Measurements from ENCODE around the gene MYO1A.
A peak's percentile ranks its signal among the peaks of the same experiment; 100 is the strongest.
"Not testable (repeated sequence)": the region's sequence is repeated elsewhere in the genome, so short reads cannot be mapped to it uniquely, and the experiment has no call there.

MYO1A gene

GRCh38 chr12:57087010-57087690, 37.2 kb upstream of the MYO1A start:
- DNase-seq = peak; percentile 91 to 93

GRCh38 chr12:57086493-57087009, 36.6 kb upstream of the MYO1A start:
- DNase-seq = peak; percentile 51 to 58

GRCh38 chr12:57085999-57086492, 36.1 kb upstream of the MYO1A start:
- DNase-seq = peak in 1 of 2 donors; percentile 31

GRCh38 chr12:57080855-57081254, 30.9 kb upstream of the MYO1A start:
- no peak for DNase-seq

GRCh38 chr12:57079821-57080220, 29.9 kb upstream of the MYO1A start:
- DNase-seq = no peak

GRCh38 chr12:57078519-57079404, 28.8 kb upstream of the MYO1A start, which contains the start of gene NEMP1:
NEMP1 (minus strand) TSS chr12:57078791; CDS start chr12:57078745, 46 bp downstream.
- DNase-seq = peak; percentile 99 to 100

- DNase-seq = not testable (repeated sequence)
Observed at GRCh38 chr12:57073566-57074450, 23.9 kb upstream of the MYO1A start.

GRCh38 chr12:57072661-57073060, 22.7 kb upstream of the MYO1A start:
- no peak for DNase-seq

GRCh38 chr12:57069523-57069922, 19.6 kb upstream of the MYO1A start:
- DNase-seq = peak; percentile 79 to 86

- no peak for DNase-seq
Observed at GRCh38 chr12:57066245-57066644, 16.3 kb upstream of the MYO1A start.

- DNase-seq = peak; percentile 73 to 89
Observed at GRCh38 chr12:57063991-57064685, 14.2 kb upstream of the MYO1A start.

GRCh38 chr12:57058454-57058853, 8.5 kb upstream of the MYO1A start:
- DNase-seq = no peak

- DNase-seq = no peak
Observed at GRCh38 chr12:57057067-57057751, 7.3 kb upstream of the MYO1A start.

- DNase-seq = peak in 1 of 2 donors; percentile 32
Observed at GRCh38 chr12:57055824-57056223, 5.9 kb upstream of the MYO1A start.

GRCh38 chr12:57053901-57054300, 4.0 kb upstream of the MYO1A start:
- not testable (repeated sequence) for DNase-seq

- not testable (repeated sequence) for DNase-seq
Observed at GRCh38 chr12:57053146-57053545, 3.2 kb upstream of the MYO1A start.

- DNase-seq = no peak
Observed at GRCh38 chr12:57051011-57051410, 1.1 kb upstream of the MYO1A start.

GRCh38 chr12:57049119-57049446, 846 bp downstream of the MYO1A start:
- DNase-seq = no peak

- no peak for DNase-seq
Observed at GRCh38 chr12:57048423-57049118, 1.4 kb downstream of the MYO1A start.

- no peak for DNase-seq
Observed at GRCh38 chr12:57047981-57048380, 1.9 kb downstream of the MYO1A start.
